Stomach (tissue), 9 donors: ENCODE data around the gene DLG2. TPM values are rescaled to one million over a fixed set of nuclear protein-coding genes. Genes with fewer than 3 reads are reported as not detected.

Experiments used
- DNase-seq, 2 donors: peaks; one replicate each; pipeline versions ENCODE4 v3.0.0 to v3.0.0-alpha.2; 2013 to 2019
- H3K27ac ChIP-seq, 5 donors: fragments of 200-600 bp in 4 of 5; sonication (generic) in 4 of 5; one replicate each; pipeline ENCODE4 v1.5.1; 2013 to 2019; ENCODE audit warnings: mild to moderate bottlenecking in 1 of 5, moderate library complexity in 1 of 5
- H3K27me3 ChIP-seq, 3 donors: fragments of 200-600 bp; sonication (generic); one replicate each; pipeline ENCODE4 v1.5.1; 2017 to 2019; ENCODE audit warnings: mixed run types in 1 of 3
- H3K36me3 ChIP-seq, 4 donors: fragments of 200-600 bp; sonication (generic); 1 replicate in 3 of 4; 2 replicates in 1 of 4; pipeline ENCODE4 v1.5.1; 2016 to 2019
- H3K4me1 ChIP-seq, 4 donors: fragments of 200-600 bp; sonication (generic); one replicate each; pipeline ENCODE4 v1.5.1; 2016 to 2019
- H3K4me3 ChIP-seq, 4 donors: fragments of 200-600 bp; sonication (generic) in 3 of 4; one replicate each; pipeline ENCODE4 v1.5.1; 2016 to 2019; ENCODE audit warnings: mild to moderate bottlenecking in 1 of 4
- H3K9me3 ChIP-seq, 4 donors: fragments of 200-600 bp; sonication (generic); one replicate each; pipeline ENCODE4 v1.5.1; 2016 to 2019
- CTCF ChIP-seq, 7 experiments: fragments of 450-650 bp in 4 of 7; fragments of 200-600 bp in 3 of 7; sonication (generic) in 3 of 7; IDR thresholded peaks; one replicate each; pipeline ENCODE4 v1.5.1; 2016 to 2019; ENCODE audit warnings: antibody characterized with exemption in 7 of 7, control low read depth in 2 of 7, mild to moderate bottlenecking in 1 of 7
- EP300 ChIP-seq: sonication (generic); formaldehyde crosslinking; IDR thresholded peaks from one replicate; pipeline ENCODE4 v1.6.1; 2017; ENCODE audit warnings: antibody characterized with exemption
- POLR2A ChIP-seq, 4 donors: fragments of 450-650 bp; IDR thresholded peaks; one replicate each; pipeline ENCODE4 v1.6.1; 2016; ENCODE audit warnings: antibody characterized with exemption in 4 of 4, control low read depth in 2 of 4, mild to moderate bottlenecking in 1 of 4, moderate library complexity in 1 of 4
- POLR2AphosphoS5 ChIP-seq, 3 donors: sonication (generic); formaldehyde crosslinking; IDR thresholded peaks; one replicate each; pipeline ENCODE4 v1.6.1; 2016; ENCODE audit warnings: antibody characterized with exemption in 3 of 3
- WGBS, 5 donors: extraction: QIAGEN DNeasy Blood & Tissue Kit in 3 of 5; methylation state at CpG; one replicate each; pipeline versions ENCODE4 v1.1.5 to v1.1.7; 2013 to 2018; 5-methylcytosine and 5-hydroxymethylcytosine counted together
- intact Hi-C: fragments of 100-400 bp; cut with DNase I; formaldehyde crosslinking; loops from one replicate; pipeline ENCODE4 v1.15.1; 2023; ENCODE audit warnings: low total_unique reads
- polyA plus RNA-seq, 3 donors: library from polyadenylated mRNA; stranded (reverse); fragments of 200-250 nt; gene quantifications; one replicate each; pipeline ENCODE4 v1.2.3, GENCODE V29; 2013
- total RNA-seq, 5 donors: library from RNA; depleted of rRNA; stranded (reverse); fragments of >200 nt; gene quantifications; one replicate each; pipeline versions ENCODE4 v1.1.0 to v1.2.3, GENCODE V29; 2014 to 2016
- donor health status: healthy with polysubstance abuse.
- donor health status: Bipolar disorder and iron deficiency.
- donor health status: healthy.

DLG2 gene
- total and polyA plus RNA-seq, 8 donors = 1.3 to 19.1 (median 3.5) TPM

DNA sequence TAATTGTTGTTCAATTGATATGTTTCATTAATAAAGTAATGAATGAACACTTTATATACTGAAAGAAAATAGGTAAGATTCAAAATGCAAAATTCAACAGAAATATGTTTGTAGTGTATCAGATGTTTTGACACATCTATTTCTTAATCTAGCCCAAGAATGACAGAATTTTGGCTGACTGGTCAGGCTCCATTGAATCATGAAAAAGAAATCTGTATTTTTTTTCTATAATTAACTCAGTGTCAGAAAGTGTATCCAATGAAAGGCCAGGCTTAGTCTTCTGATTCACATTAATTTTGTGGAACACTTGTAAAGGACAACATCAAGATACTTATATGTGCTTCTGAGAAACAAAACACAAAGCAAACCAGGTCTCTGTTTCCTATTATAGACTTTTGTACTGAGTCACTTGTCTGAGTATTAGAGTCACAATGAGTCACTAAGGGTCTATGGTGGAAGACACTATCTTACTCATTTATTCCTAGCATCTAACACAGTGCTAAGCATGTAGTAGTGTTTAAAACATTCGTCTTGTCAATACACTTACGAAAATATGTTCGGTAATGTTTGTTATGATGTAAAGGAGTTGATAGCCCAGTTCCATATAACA is 2043.3 kb downstream of the DLG2 start:
- Histone ChIP-seq H3K36me3 (no peaks in the 10 kb centered on the region), H3K4me1 (no peaks in the 10 kb centered on the region), H3K9me3 (no peaks in the 10 kb centered on the region), H3K27ac (no peak overlapping the region), H3K4me3 (no peak overlapping the region), H3K27me3 (no peaks in the 10 kb centered on the region)
- intact Hi-C loops = no loop called here
- WGBS, 5 donors = 79 to 91% (median 81%) methylated on average over 3 of the region's 3 CpGs
- TF ChIP-seq CTCF (IDR thresholded peaks at IDR 0.05) (no peak), EP300 (no peak), POLR2AphosphoS5 (IDR thresholded peaks at IDR 0.05) (no peak), POLR2A (IDR thresholded peaks at IDR 0.05) (no peak)
- no peak for DNase-seq

DNA sequence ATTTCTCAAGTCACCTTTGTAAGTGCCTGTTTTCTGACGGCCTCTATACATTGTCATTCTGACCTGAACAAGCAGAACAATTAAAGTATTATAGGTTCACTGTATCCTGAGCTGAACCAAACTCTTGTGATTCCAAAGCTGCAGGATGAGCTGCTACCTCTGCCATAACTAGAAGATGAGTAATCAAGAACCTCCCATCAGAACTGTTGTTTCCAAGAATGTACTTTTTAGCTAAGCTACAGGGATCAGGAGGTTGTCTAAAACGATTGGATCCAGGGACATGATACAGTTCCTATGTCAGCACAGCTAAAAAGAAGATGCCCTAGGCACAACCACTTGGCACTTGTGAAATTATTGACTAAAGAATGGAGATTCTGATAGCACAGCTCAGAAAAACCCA is 2052.6 kb downstream of the DLG2 start:
- no peak overlapping the region for H3K27ac ChIP-seq
- 62 to 77% (median 70%) methylated on average over 2 of the region's 2 CpGs for WGBS, 5 donors
- H3K27me3 ChIP-seq = no peaks in the 10 kb centered on the region
- no peak overlapping the region for H3K4me3 ChIP-seq
- no peak for DNase-seq
- H3K4me1 ChIP-seq = no peaks in the 10 kb centered on the region
- H3K9me3 ChIP-seq = no peaks in the 10 kb centered on the region
- intact Hi-C loops = no loop called here
- no peaks in the 10 kb centered on the region for H3K36me3 ChIP-seq
- TF ChIP-seq CTCF (IDR thresholded peaks at IDR 0.05) (no peak), POLR2AphosphoS5 (IDR thresholded peaks at IDR 0.05) (no peak), POLR2A (IDR thresholded peaks at IDR 0.05) (no peak), EP300 (no peak)

DNA sequence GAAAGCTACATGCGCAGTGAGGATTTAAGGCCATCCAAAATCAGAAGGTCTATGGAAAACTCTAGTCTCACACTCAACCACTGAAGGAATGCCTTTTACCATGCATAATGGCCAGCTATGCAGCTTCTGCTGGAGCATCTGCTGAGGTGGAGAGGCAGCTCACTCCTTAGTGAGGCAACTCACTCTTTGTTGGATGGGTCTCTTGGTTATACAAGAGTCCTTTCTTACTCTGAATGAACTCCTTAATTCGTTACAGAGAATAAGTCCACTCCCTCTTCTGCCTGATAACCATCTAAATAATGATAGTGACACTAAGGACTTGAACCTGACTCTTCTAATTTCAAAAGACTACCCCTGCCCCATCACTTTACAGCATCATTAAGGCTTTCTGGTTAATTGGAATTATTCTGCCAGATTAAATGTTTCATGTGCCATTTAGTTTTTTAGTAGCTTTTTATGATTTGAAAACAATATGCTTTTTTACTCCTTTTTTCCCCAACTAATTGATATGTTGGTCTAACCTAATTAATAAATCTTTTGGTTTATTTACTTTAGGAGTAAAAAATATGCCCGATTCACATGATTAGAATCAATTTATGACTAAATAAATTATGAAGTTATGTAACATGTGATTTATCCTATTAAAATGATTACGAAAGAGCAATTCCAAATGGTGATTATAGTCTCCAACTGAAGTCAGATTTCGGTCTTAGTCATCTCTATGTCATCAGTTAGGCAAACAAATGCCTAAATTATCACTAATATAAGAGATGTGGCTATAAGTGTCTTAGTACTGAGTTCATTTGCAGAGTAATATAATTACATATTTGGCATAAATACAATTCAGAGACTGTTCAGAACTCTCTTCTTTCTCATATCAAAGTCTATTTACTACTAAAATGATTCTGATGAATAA is 2054.3 kb downstream of the DLG2 start:
- Histone ChIP-seq H3K36me3 (no peaks in the 10 kb centered on the region), H3K4me1 (no peaks in the 10 kb centered on the region), H3K9me3 (no peaks in the 10 kb centered on the region), H3K27me3 (no peaks in the 10 kb centered on the region), H3K4me3 (no peak overlapping the region), H3K27ac (no peak overlapping the region)
- no peak for DNase-seq
- intact Hi-C loops = no loop called here
- 67 to 82% (median 77%) methylated on average over 5 of the region's 5 CpGs for WGBS, 5 donors
- no peak for TF ChIP-seq EP300
- no peak for TF ChIP-seq POLR2A (IDR thresholded peaks at IDR 0.05)
- no peak for TF ChIP-seq CTCF (IDR thresholded peaks at IDR 0.05)
- no peak for TF ChIP-seq POLR2AphosphoS5 (IDR thresholded peaks at IDR 0.05)

DNA sequence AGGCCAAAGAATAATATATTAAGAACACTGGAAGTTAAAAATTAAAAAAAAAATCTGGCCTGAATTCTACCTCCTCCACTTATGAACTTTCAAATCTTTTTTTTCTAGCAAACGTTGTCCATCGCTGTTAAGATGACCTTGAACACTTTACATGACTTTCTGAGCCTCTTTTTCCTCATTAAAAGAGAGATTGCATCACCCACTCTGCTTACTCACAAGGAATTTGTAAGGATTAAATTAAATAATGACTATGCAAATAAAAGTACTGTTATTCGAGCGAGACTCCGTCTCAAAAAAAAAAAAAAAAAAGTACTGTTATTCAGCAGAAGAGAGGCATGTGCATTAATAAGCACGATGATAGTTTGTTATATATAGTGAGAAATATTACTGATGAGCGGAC is 2055.8 kb downstream of the DLG2 start:
- WGBS, 5 donors = 61 to 70% (median 70%) methylated on average over 7 of the region's 7 CpGs
- H3K4me3 ChIP-seq = no peak overlapping the region
- no peak for TF ChIP-seq POLR2A (IDR thresholded peaks at IDR 0.05)
- no peak for TF ChIP-seq EP300
- no peak for TF ChIP-seq CTCF (IDR thresholded peaks at IDR 0.05)
- no peak for TF ChIP-seq POLR2AphosphoS5 (IDR thresholded peaks at IDR 0.05)
- no peak overlapping the region for H3K27ac ChIP-seq
- H3K9me3 ChIP-seq = no peaks in the 10 kb centered on the region
- intact Hi-C loops = no loop called here
- no peak for DNase-seq
- H3K27me3 ChIP-seq = no peaks in the 10 kb centered on the region
- no peaks in the 10 kb centered on the region for H3K36me3 ChIP-seq
- H3K4me1 ChIP-seq = no peaks in the 10 kb centered on the region
